Measurements from ENCODE around the gene FAM83G.

DNA sequence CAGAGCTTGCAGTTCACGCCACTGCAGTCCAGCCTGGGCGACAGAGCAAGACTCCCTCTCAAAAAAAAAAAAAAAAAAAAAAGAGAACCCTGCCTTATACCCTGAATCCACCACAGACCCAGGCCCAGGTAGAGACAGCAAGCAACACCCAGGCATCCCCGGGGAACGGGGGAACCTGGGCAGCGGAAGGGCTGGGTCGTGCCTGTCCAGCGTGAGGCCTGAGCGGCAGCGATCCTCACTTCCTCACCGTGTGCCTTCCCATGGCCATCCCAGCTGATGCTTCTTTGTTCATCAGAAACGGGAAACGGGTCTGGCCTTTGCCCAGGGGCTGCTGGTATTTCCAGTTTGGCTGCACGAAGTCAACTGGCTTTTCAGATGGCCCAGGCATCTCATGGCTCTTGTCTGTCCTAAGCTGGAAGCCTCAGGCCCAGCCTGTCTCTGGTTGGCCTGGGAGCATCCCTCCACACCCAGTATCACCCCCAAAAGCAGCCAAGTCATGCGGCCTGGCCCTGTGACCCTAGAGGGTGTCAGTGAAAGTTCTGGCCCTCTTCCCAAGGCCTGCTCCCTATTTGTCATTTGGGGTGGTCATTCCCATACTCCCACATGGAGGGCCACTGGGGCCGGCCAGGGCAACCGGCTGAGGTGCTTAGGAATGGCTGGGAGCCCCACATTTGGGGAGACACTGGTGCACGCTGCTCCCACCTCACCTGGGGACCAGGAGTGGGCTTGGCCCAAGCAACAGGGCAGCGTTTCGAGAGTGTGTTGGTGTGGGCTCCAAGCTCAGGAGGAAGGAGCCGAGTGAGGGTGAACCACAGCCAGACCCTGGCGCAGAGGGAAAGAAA, 20.1 kb downstream of the FAM83G start:
- TF ChIP-seq POLR2AphosphoS5 (IDR thresholded peaks at IDR 0.05; ENCODE audit: borderline replicate concordance, low read depth, low read length) (no peak), EZH2 (IDR thresholded peaks at IDR 0.05) (no peak)
